CMK (cell line): ENCODE results near the gene SPINK4.

Experiments
- DNase-seq: peaks from one replicate; pipeline ENCODE4 v3.0.0-alpha.2; 2010; ENCODE audit warnings: low read depth

Gene SPINK4

DNA sequence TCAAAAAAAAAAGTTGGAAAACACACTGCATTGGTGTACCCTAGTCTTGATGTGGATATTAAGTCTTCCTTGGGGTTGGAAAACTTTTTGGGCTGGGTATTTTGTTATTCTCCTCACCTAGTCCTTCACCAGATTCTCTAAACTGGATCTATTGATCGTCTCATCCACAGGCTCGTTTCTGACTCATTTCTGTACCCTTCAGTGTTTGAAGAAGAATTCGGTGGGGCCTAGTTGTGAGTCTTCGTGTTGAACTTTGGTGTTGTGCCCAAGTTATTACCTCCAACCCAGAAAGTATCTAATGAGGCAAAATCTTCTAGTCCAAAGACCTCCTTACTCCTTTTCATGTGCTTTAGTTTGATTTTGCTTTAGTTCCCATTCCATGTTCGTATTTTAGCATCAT, 51.9 kb downstream of the SPINK4 start:
- no peak for DNase-seq

DNA sequence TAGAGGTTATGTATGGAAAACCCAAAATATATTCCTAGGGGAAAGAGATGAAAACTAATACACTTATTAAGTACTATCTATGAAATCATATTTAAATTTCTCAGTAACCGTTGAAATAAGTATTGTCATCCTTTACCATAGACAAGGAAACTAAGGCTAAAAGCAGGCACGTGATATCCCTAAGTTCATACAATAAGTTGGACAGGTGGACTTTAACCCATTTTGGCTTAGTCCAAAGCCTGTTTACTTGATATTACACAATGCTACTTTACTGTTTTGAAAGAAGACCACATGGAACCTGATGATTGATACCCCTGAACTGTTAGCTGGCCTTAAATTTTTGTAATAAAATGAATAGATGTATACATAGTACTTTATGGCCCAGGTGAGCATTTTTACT, 53.8 kb downstream of the SPINK4 start:
- DNase-seq = no peak

GRCh38 chr9:33294670-33295432, 54.9 kb downstream of the SPINK4 start:
- no peak for DNase-seq

GRCh38 chr9:33295571-33295970, 55.6 kb downstream of the SPINK4 start:
- no peak for DNase-seq

DNA sequence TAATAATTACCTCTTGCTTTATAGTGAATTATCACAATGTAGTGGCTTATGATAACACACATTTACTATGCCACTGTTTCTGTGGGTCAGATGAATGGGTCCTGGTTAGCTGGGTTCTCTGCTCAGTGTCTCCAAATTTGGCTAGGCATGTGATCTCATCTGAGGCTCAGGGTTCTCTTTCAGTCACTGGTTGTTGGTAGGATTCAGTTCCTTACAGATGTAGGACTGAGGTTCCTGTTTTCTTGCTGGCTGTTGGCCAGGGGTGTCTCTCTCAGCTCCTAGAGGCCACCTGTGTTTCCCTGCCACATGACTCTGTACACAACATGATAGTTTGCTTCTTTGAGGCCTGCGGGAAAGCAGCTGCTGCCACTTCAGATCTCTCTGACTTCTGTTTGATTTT, 57.5 kb downstream of the SPINK4 start:
- no peak for DNase-seq
